Stimulated activated CD4-positive, alpha-beta T cell treated with anti-CD3 and anti-CD28 coated beads, Interleukin-1b, Interleukin-23, amount 100 ng/mL, for 24 hours (primary cell): ENCODE data around the gene TRMT112.
A peak's percentile ranks its signal among the peaks of the same experiment; 100 is the strongest.

ENCODE experiments used
- DNase-seq, 4 experiments: peaks; one replicate each; pipeline ENCODE4 v3.0.0-alpha.2; 2020; ENCODE audit warnings: low read depth in 4 of 4, low spot score in 1 of 4

The TRMT112 gene

DNA sequence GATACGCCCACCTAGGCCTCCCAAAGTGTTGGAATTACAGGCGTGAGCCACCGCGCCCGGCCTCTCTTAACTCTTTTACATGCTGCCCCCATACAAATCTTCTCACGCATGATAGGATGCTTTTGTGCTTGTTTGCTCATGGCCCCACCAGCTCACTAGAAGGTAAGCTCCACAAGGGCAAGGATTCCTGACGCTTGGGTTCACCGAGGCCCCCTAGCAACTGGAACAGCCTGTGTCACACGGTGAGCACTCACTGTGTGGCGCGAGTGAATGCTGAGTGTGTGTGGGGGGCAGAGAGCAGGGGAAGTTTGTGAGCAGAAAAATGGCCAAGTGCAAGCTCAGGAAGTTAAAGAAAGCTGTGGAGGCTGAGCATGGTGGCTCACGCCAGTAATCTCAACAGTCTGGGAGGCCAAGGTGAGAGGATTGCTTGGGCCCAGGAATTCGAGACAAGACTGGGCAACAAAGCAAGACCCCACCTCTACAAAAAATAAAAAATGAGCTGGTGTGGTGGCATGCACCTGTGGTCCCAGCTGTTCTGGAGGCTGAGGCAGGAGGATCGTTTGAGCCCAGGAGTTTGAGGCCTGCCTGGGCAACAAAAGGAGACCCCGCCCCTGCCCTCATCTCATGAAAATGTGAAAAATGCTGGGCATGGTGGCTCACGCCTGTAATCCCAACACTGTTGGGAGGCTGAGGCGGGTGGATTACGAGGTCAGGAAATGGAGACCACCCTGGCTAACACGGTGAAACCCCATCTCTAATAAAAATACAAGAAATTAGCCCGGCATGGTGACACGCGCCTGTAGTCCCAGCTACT lies 35.2 kb downstream of the TRMT112 start:
- no peak for DNase-seq

DNA sequence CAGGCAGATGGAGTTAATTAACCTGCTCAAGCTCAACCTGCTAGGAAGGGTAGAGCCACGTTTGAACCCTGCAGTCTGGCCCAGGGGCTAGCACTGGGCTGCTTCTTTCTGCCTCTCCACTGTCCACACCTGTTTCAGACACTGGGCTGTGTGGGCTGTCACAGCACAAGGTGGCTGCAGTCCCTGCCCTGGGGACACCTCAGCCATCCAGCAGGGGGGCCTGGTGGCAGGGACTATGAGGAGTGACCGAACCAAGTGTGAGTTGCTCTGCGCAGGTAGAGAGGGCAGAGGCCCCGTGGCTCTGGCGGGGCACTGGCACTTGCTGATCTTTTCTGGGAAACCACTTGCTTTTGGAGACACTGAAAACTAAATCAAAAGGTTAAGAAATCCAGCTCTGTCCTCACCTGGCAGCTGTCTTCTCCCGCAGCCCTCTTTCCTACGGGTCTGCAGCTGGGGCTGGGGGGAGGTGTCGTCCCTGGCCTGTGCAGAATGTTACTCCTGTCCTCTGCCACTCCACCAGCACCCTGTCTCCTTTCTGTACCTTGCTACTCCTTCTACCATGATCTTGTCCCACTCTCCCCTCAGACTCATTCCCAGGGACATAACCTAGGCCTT lies 38.7 kb downstream of the TRMT112 start:
- no peak for DNase-seq

DNA sequence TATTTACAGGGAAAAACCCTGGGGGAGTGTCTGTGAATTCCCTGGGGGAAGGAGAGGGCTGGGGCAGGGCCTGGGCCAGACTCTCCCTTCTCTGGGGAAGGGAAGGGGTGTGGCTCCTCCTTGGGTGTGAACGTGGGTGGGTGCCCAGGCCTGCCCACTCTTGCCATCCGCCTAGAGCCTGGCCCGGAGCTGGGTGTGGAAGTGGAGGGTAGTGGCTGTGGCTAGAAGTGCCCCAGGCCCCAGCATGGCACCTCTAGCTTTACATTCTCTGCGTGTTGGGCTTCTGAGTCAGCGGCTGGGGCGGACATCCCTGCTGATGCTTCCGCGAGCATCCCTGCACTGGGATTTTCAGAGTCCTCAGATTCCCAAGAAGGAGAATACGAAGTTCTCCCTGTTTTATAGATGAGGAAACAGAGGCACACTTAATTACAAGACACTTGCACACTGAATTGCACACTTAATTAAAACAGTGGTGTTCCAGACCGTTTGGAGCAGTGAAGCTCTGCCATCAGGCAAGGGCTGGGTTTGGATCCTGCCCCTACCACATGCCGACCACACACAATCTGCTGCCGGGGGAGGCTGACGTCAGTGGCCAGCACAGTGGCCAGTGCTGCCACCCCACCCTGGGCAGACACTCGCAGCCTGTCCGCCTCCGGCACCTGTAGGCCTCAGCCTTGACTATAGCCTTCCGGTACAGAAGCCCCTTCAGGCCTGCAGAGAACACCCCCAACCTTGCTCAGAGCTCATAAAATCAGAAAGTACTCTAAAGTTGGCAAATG lies 40.5 kb downstream of the TRMT112 start:
- no peak for DNase-seq

DNA sequence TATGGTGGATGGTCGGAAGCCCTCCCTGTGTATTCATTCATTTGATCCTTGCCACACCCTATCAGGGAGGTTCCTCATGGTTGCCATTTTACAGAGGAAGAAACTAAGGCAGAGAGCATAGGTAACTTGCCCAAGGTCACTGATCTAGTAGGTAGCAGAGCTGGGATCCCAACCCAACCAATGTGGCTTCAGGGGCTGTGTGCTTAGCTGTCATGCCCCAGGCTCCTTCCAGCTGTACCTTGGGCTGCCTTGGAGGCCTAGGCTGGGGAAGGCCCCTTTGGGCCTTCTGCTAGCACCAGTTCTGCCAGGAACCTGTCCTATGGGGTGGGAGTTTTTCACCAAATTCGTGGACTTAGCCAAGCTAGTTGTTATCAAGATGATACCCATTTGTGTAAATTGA lies 41.5 kb downstream of the TRMT112 start:
- DNase-seq, result no peak

DNA sequence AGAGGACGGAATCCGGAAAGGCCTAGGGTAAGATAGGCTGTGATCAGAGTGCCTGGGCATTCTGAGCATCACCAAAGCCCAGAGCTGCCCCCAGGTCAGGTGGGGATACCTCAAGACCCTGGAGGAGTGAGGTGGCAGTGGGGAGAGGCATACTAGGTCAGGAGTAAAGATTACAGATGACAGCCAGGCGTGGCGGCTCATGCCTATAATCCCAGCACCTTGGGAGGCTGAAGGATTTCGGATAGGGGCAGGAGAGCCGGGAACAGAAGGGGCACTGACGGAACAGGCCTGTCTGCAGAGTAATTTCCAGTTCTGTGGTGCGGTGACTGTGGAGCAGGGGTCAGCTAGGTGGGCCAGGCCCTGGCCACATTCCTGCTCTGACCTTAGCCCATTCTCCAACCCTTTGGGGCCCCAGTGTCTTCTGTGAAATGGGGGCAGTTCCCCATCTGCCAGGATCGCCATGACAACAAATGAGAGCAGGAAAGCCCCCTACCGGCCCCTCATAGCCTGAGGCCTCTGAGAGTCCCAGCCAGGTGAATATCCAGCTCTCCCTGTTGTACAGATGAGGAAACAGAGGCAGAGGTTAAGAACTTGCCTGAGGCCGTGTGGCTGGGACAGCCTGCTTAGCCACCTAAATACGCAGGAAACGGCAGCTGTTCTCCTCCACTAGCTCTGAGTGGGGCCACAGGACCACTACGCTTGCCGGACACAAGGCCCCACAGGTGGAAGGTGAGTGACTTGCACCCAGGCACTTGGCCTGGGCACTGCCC lies 42.1 kb downstream of the TRMT112 start:
- DNase-seq, result no peak

DNA sequence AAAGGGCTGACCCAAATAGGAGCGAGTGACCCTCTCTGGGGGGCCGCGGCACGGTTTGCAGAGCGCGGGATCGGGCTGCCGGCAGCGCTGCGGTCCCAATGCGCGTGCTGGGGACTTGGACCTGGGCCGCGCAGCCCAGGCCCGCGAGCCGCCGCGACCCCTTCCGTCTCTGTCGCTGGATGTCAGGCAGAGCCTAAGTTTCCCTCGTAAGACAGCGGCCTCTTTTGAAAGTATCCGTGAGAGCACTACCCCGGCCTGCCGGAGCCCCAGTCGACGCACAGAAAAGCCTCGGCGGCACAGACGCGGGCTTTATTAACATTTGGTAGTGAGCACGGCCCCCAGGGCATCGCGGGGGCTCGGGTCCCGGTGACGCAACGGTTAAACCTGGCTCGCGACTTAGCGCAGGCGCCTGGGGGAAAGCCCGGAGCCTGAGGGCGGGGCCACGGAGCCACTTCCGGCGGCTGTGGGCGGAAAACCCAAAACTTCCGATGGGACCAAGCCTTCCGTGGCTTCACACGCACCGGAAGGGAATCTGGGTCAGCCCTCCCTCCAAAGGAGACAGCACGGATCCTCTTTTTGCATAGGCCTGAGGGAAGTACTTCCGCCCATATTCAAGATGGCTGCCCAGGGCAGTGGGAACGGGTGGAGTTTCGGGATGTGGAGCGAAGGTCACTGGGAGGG lies 47.7 kb downstream of the TRMT112 start:
- peak; percentile 93 to 98 (median 96) for DNase-seq

DNA sequence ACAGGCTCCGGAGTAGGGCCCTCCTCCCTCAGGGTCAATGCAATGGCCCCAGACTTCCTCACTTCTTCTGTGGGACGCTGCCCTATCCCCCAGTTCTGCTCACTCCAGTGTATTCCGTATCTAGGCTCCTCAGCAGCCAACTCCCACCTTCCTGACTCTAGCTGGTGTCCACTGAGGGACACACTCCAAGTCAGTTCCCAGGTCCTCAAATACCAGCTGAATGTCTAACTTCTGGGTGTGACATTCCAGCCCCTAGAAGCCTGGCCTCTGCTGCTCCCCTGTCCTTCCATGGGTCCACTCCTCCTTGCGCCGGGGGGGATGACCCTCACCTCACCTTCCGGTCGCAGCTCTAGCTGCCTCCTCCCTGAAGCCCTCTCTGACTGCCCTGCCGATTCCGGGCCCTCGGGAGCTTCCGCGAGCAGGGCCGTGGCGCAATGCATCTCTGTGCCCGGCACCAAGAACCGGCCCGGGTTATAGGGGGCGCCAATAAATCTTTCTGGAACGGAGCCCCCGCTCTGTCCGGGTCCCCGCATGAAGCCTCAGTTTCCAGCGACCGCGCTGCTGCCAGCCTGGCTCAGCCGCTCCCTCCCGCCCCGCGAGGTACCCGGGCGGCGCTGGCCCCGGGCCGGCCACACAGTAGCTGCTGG lies 48.3 kb downstream of the TRMT112 start:
- no peak for DNase-seq

DNA sequence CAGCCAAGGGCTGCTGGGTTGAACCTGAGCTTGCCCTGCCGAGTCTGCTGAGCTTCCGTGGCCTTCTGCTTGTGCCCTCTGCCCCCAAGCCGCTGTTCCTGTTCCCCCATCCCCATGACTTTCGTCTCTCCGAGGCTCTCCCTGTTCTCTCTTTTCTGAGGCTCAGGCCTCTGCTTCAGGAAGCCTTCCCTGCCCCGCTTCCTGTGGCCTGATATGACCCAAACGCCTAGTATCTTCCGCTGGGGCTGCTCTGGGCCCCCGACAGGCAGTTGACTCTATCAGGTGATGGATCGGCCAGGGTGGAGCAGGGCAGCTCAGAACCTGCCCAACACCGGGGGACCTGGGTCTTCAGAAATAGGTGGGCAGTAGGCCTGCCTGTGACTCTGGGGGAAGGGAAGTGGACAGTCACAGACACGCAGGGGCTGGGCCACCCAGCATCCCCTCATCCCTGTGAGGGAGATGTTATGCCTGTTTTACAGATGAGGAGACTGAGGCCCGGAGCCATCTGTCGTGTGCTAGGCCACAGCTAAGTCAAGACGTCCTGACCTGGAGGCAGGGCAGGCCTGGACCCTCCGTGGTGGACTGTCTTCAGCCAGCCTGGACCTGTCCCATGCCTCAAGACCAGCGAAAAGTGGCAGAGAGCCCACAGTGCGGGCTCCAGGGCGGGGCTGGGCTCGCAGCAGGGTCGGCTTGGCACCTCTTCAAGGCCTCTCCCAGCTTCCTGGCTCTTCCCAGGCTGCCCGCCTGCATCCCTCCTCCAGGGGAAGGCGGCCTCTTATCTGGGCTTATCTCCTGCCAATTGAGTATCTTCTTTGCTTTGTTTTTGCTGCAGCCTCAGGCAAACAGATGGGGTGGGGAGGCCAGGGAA lies 49.1 kb downstream of the TRMT112 start:
- no peak for DNase-seq

DNA sequence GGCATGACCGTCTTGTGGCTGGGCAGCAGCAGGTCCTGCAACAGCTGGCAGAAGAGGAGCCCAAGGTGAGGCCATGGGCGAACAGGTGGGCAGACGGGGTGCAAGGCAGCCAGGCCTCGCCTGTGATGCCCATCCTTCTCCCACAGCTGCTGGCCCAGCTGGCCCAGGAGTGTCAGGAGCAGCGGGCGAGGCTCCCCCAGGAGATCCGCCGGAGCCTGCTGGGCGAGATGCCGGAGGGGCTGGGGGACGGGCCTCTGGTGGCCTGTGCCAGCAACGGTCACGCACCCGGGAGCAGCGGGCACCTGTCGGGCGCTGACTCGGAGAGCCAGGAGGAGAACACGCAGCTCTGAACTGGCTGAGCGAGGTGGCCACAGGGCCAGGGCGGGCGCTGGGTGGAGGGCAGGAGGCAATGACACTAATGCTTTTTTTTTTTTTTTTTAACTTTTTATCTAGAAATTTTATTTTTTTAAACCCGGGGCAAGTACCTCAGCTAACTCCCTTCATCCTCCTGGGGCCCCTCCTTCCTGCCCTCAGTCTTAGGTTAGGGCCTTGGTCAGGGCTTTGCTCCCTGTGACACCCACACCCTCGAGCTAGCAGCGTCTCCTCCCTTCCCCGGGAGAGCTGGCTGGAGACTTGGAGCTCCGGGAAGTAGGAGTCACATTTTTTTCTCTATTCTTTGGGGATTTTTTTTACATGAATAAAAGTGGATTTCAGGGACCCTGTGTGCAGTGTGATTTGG lies 50.0 kb downstream of the TRMT112 start:
- no peak for DNase-seq
